Cardiac fibroblast (primary cell): ENCODE results near the gene PTK6.

Source experiments
- DNase-seq, 2 donors: peaks; one replicate each; pipeline versions ENCODE4 v3.0.0 to v3.0.0-alpha.2; 2010; ENCODE audit warnings: low read depth in 2 of 2
- H3K4me3 ChIP-seq, 2 donors: replicated peaks in 1 of 2; 1 replicate in 1 of 2; 2 replicates in 1 of 2; pipeline ENCODE4 v1.5.1; 2011; ENCODE audit warnings: low read depth in 2 of 2, low read length in 2 of 2, mild to moderate bottlenecking in 2 of 2, moderate library complexity in 1 of 2
- CTCF ChIP-seq: IDR thresholded peaks from one replicate; pipeline ENCODE4 v1.5.1; 2011; ENCODE audit warnings: low read depth, mild to moderate bottlenecking, low read length, inconsistent platforms

The PTK6 gene

GRCh38 chr20:63547725-63548480 is 10.7 kb upstream of the PTK6 start, which contains the start of gene SRMS:
TSS of gene SRMS (minus strand) at chr20:63547749. CDS start at chr20:63547463, 286 bp downstream.
- no peak for TF ChIP-seq CTCF
- H3K4me3 ChIP-seq: no peak within 1 kb of the TSS
- no peak for DNase-seq

DNA sequence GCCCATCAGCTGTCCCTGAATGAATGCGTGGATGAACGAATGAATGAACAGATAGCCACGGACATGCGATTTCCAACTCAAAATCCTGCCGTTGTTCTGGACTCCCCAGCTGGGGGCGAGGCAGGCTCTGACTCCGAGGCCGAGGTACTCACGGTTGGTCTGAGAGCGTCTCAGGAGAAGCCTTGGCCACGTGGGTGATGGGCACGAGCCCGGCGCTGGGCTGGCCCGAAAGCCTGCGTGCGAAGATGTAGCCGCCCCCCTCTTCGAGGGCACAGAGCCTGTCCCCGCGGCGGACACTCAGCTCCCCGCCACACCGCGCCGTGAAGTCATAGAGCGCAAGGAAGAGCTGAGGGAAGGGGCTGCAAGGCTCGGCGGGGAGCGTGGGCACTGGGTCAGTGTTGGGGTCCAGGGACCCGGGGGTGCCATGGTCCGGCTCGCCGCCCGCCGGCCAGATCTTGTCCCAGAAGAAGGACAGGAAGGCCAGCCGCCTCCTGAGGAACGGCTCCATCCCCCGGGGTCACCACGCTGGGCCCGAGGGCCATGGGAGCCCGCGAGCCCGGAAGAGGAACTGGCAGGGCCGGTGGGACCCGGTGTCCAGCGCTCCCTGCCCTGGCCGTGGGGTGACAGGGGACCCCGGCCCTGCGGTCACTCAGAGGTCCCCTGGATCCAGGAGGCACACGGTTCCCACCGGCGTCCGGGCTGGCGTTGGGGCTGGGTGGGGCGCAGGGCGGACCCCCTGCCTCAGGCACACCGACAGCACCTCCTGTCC is 10.0 kb upstream of the PTK6 start:
- no peak for TF ChIP-seq CTCF
- DNase-seq: no peak

DNA sequence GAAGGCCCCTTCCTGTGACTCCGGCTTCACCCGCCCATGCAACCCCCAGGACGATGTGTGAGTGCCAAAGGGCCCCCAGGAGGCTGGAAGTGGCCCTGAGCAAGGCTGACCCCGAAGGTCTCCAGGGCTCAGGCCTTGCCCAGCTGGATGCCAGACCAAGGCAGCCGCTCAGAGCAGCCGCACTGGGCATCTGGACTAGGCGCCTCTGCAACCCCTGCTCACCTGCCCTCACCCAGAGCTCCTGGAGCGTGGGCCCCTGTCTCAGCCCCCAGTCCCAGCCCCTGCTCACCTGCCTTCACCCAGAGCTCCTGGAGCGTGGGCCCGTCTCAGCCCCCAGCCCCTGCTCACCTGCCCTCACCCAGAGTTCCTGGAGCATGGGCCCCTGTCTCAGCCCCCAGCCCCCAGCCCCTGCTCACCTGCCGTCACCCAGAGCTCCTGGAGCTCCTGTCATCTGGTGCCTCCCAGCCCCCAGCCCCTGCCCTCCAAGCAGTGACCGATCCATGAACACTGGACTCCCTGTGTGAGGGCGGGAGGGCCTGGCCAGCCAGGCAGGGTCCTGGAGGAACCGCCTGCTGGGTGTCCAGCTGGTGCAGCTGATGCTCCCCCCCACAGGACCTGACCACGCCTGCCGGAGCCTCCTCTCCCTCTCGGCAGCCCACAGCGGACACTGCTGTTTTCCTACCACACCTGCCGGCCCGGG is 9.2 kb upstream of the PTK6 start:
- no peak overlapping the region for H3K4me3 ChIP-seq
- TF ChIP-seq CTCF: no peak
- no peak for DNase-seq

More for the DNA sequence above, 10.0 kb upstream of the PTK6 start:
- H3K4me3 ChIP-seq: no peak overlapping the region

DNA sequence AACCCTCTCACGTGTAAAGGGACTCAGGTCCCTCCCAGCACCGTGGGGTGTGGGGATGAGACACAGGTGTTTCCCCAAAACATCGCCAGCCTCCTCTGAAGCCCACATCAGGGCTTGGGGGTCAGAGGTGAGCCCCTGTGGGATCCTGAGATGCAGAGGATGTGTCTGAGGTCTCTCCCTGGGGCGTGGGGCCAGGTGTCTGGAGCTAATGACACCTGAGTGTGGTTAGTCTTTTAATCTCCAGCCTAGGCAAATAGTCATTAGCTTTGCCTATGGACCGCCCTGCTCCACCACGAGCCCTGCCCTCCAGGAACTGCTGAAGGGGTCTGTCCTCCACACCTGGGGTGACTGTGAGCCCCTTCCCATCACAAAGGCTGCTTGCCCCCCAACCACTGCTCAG is 8.6 kb upstream of the PTK6 start:
- TF ChIP-seq CTCF: no peak
- no peak for DNase-seq

GRCh38 chr20:63544958-63545516 is 7.9 kb upstream of the PTK6 start:
- no peak overlapping the region for H3K4me3 ChIP-seq
- no peak for DNase-seq
- no peak for TF ChIP-seq CTCF

More for the DNA sequence above, 8.6 kb upstream of the PTK6 start:
- H3K4me3 ChIP-seq: no peak overlapping the region

- DNase-seq: no peak
- no peak for TF ChIP-seq CTCF
- H3K4me3 ChIP-seq: no peak overlapping the region
Measured at GRCh38 chr20:63544241-63544957, 7.2 kb upstream of the PTK6 start.
